DND-41 (cell line): ENCODE measurements around the gene PAPLN.

Source experiments
- ATAC-seq: fragments of 200-7000 bp; cut with Tn5 transposase; 3 replicates; pipeline ENCODE4 v1.9.1; 2021; ENCODE audit warnings: low read depth; ENCODE audit not compliant: insufficient read depth
- DNase-seq: peaks from one replicate; pipeline ENCODE4 v3.0.0-alpha.2; 2020
- H2AFZ ChIP-seq: 2 replicates; pipeline ENCODE4 v1.6.0; 2012; ENCODE audit warnings: low read depth, low read length
- H3K27ac ChIP-seq: 2 replicates; pipeline ENCODE4 v1.5.1; 2012; ENCODE audit warnings: low read length, inconsistent platforms
- H3K27me3 ChIP-seq: fragments of 200-600 bp; sonication (generic); 2 replicates; pipeline ENCODE4 v1.6.0; 2012; ENCODE audit warnings: low read length, mild to moderate bottlenecking, inconsistent platforms; ENCODE audit not compliant: insufficient read depth, poor library complexity
- H3K36me3 ChIP-seq: 2 replicates; pipeline ENCODE4 v1.5.1; 2012; ENCODE audit warnings: low read length, inconsistent platforms; ENCODE audit not compliant: insufficient read depth
- H3K4me1 ChIP-seq: 2 replicates; pipeline ENCODE4 v1.5.1; 2012; ENCODE audit warnings: mild to moderate bottlenecking, low read length; ENCODE audit not compliant: insufficient read depth
- H3K4me2 ChIP-seq: 2 replicates; pipeline ENCODE4 v1.6.0; 2012; ENCODE audit warnings: mild to moderate bottlenecking, moderate library complexity, low read length, inconsistent platforms; ENCODE audit not compliant: insufficient read depth
- H3K4me3 ChIP-seq, 2 experiments: fragments of 200-600 bp in 1 of 2; shearing (Covaris generic) in 1 of 2; 2 replicates each; pipeline ENCODE4 v1.5.1; 2012 to 2016; ENCODE audit warnings: inconsistent platforms in 2 of 2, low read length in 2 of 2, mild to moderate bottlenecking in 2 of 2, low read depth in 1 of 2, moderate library complexity in 1 of 2
- H3K79me2 ChIP-seq: 2 replicates; pipeline ENCODE4 v1.6.0; 2012; ENCODE audit warnings: low read length, inconsistent platforms; ENCODE audit not compliant: insufficient read depth
- H3K9ac ChIP-seq: 2 replicates; pipeline ENCODE4 v1.6.0; 2012; ENCODE audit warnings: low read depth, mild to moderate bottlenecking, inconsistent platforms, low read length, moderate library complexity
- H3K9me3 ChIP-seq: 2 replicates; pipeline ENCODE4 v1.5.1; 2012; ENCODE audit warnings: low read length, moderate library complexity, mild to moderate bottlenecking, inconsistent platforms; ENCODE audit not compliant: insufficient read depth, severe bottlenecking
- H4K20me1 ChIP-seq: 2 replicates; pipeline ENCODE4 v1.6.0; 2012; ENCODE audit warnings: low read length; ENCODE audit not compliant: insufficient read depth
- EZH2 ChIP-seq: IDR thresholded peaks from 3 replicates; pipeline ENCODE4 v1.6.1; 2012; ENCODE audit warnings: borderline replicate concordance, low read depth, mild to moderate bottlenecking, moderate library complexity, low read length, inconsistent platforms; ENCODE audit not compliant: severe bottlenecking
- TF ChIP-seq, protein P1 (sequence below): IDR thresholded peaks from 2 replicates; pipeline ENCODE4 v1.5.1; 2012; ENCODE audit warnings: borderline replicate concordance, low read length, moderate library complexity, mild to moderate bottlenecking; ENCODE audit not compliant: poor library complexity, severe bottlenecking; ENCODE audit errors: extremely low read depth

Gene PAPLN

GRCh38 chr14:73253323-73253610, 16.0 kb downstream of the PAPLN start:
- H3K36me3 ChIP-seq: no peaks in the 10 kb centered on the region
- H3K79me2 ChIP-seq: no peaks in the 10 kb centered on the region
- H4K20me1 ChIP-seq: no peaks in the 10 kb centered on the region; the same call in 1 of the 2 replicates
- H2AFZ ChIP-seq: no peak overlapping the region
- H3K27ac ChIP-seq: no peak overlapping the region
- no peaks in the 10 kb centered on the region for H3K27me3 ChIP-seq
- H3K4me3 ChIP-seq: no peak overlapping the region
- TF ChIP-seq, protein P1, sequence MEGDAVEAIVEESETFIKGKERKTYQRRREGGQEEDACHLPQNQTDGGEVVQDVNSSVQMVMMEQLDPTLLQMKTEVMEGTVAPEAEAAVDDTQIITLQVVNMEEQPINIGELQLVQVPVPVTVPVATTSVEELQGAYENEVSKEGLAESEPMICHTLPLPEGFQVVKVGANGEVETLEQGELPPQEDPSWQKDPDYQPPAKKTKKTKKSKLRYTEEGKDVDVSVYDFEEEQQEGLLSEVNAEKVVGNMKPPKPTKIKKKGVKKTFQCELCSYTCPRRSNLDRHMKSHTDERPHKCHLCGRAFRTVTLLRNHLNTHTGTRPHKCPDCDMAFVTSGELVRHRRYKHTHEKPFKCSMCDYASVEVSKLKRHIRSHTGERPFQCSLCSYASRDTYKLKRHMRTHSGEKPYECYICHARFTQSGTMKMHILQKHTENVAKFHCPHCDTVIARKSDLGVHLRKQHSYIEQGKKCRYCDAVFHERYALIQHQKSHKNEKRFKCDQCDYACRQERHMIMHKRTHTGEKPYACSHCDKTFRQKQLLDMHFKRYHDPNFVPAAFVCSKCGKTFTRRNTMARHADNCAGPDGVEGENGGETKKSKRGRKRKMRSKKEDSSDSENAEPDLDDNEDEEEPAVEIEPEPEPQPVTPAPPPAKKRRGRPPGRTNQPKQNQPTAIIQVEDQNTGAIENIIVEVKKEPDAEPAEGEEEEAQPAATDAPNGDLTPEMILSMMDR: no peak
- no peak for TF ChIP-seq EZH2
- no peak overlapping the region for H3K4me2 ChIP-seq
- H3K9me3 ChIP-seq: no peaks in the 10 kb centered on the region
- DNase-seq (no peak), ATAC-seq (no peak)
- H3K4me1 ChIP-seq: no peaks in the 10 kb centered on the region
- H3K9ac ChIP-seq: no peak overlapping the region

DNA sequence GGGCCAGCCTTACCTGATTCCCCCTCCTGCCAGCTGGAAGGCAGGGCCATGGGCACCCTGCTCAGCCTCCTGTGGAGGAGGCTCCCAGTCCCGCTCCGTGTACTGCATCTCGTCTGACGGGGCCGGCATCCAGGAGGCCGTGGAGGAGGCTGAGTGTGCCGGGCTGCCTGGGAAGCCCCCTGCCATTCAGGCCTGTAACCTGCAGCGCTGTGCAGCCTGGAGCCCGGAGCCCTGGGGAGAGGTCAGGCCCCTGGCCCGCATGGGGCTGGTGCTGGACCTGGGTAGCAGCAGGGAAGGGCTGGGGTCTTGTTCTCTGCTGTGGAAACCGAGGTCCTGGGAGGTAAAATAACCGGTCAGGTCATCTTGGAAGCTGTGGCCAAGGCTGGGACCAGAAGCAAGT, 16.4 kb downstream of the PAPLN start:
- Histone ChIP-seq H4K20me1 (no peaks in the 10 kb centered on the region; the same call in 1 of the 2 replicates), H3K79me2 (no peaks in the 10 kb centered on the region), H3K9me3 (no peaks in the 10 kb centered on the region), H3K4me3 (no peak overlapping the region), H2AFZ (no peak overlapping the region), H3K27ac (no peak overlapping the region), H3K4me2 (no peak overlapping the region), H3K36me3 (no peaks in the 10 kb centered on the region), H3K27me3 (no peaks in the 10 kb centered on the region), H3K4me1 (no peaks in the 10 kb centered on the region), H3K9ac (no peak overlapping the region)
- no peak for DNase-seq
- ATAC-seq: no peak
- no peak for TF ChIP-seq EZH2
- TF ChIP-seq, protein P1: no peak

- TF ChIP-seq, protein P1: no peak
- TF ChIP-seq EZH2: no peak
- Histone ChIP-seq H3K27ac (no peak overlapping the region), H3K4me3 (no peak overlapping the region), H3K9me3 (no peaks in the 10 kb centered on the region), H2AFZ (no peak overlapping the region), H3K36me3 (no peaks in the 10 kb centered on the region), H3K79me2 (no peaks in the 10 kb centered on the region), H3K4me2 (no peak overlapping the region), H3K9ac (no peak overlapping the region), H3K27me3 (no peaks in the 10 kb centered on the region), H4K20me1 (no peaks in the 10 kb centered on the region; the same call in 1 of the 2 replicates), H3K4me1 (no peaks in the 10 kb centered on the region)
- no peak for DNase-seq
- no peak for ATAC-seq
These were observed 17.1 kb downstream of the PAPLN start for GRCh38 chr14:73254247-73255004.
